ENCODE results near the gene LGR6. TPM values are rescaled to one million over a fixed set of nuclear protein-coding genes. Genes with fewer than 3 reads are reported as not detected.

LGR6 gene
- polyA plus RNA-seq, 1 donor from 2014 or later = not detected

GRCh38 chr1:202201971-202202370 lies 8.4 kb downstream of the LGR6 start:
- no peak for TF ChIP-seq POLR2AphosphoS5 (IDR thresholded peaks at IDR 0.05)
- TF ChIP-seq TAF1 (IDR thresholded peaks at IDR 0.05; ENCODE audit: low read depth) = no peak
- H3F3A ChIP-seq (ENCODE audit: insufficient read depth, low read length, poor library complexity, severe bottlenecking) = no peaks in the 10 kb centered on the region
- no peaks in the 10 kb centered on the region for H3K9me3 ChIP-seq (ENCODE audit: low read length)
- no peak overlapping the region for H3K4me3 ChIP-seq (ENCODE audit: low read length)
- H3K9me2 ChIP-seq (ENCODE audit: insufficient read depth, low read length) = no peaks in the 10 kb centered on the region
- no peak overlapping the region for H3K4me2 ChIP-seq (ENCODE audit: low read length)
- no peaks in the 10 kb centered on the region for H3K36me3 ChIP-seq (ENCODE audit: insufficient read depth, low read length)
- no peak overlapping the region for H3K27ac ChIP-seq (ENCODE audit: low read length)
- H3K27me3 ChIP-seq (ENCODE audit: insufficient read depth, low read depth, low read length) = no peaks in the 10 kb centered on the region
- no peak overlapping the region for H3K9ac ChIP-seq (ENCODE audit: low read length)
- no peaks in the 10 kb centered on the region for H3K79me2 ChIP-seq (replicated peaks; ENCODE audit: insufficient read depth, low read length)
- H4K20me1 ChIP-seq (ENCODE audit: insufficient read depth) = no peaks in the 10 kb centered on the region
- H2AFZ ChIP-seq (ENCODE audit: low read depth, low read length) = no peak overlapping the region

GRCh38 chr1:202202500-202203168 lies 9.0 kb downstream of the LGR6 start:
- Histone ChIP-seq H3K4me2 (ENCODE audit: low read length) (no peak overlapping the region), H2AFZ (ENCODE audit: low read depth, low read length) (no peak overlapping the region), H3K27ac (ENCODE audit: low read length) (no peak overlapping the region), H3K9me3 (ENCODE audit: low read length) (no peaks in the 10 kb centered on the region), H3K27me3 (ENCODE audit: insufficient read depth, low read depth, low read length) (no peaks in the 10 kb centered on the region), H3K9ac (ENCODE audit: low read length) (no peak overlapping the region), H3K9me2 (ENCODE audit: insufficient read depth, low read length) (no peaks in the 10 kb centered on the region), H3F3A (ENCODE audit: insufficient read depth, low read length, poor library complexity, severe bottlenecking) (no peaks in the 10 kb centered on the region), H3K4me3 (ENCODE audit: low read length) (no peak overlapping the region), H4K20me1 (ENCODE audit: insufficient read depth) (no peaks in the 10 kb centered on the region), H3K79me2 (replicated peaks; ENCODE audit: insufficient read depth, low read length) (no peaks in the 10 kb centered on the region), H3K36me3 (ENCODE audit: insufficient read depth, low read length) (no peaks in the 10 kb centered on the region)
- no peak for TF ChIP-seq POLR2AphosphoS5 (IDR thresholded peaks at IDR 0.05)
- no peak for TF ChIP-seq TAF1 (IDR thresholded peaks at IDR 0.05; ENCODE audit: low read depth)
- TF ChIP-seq, protein P1, sequence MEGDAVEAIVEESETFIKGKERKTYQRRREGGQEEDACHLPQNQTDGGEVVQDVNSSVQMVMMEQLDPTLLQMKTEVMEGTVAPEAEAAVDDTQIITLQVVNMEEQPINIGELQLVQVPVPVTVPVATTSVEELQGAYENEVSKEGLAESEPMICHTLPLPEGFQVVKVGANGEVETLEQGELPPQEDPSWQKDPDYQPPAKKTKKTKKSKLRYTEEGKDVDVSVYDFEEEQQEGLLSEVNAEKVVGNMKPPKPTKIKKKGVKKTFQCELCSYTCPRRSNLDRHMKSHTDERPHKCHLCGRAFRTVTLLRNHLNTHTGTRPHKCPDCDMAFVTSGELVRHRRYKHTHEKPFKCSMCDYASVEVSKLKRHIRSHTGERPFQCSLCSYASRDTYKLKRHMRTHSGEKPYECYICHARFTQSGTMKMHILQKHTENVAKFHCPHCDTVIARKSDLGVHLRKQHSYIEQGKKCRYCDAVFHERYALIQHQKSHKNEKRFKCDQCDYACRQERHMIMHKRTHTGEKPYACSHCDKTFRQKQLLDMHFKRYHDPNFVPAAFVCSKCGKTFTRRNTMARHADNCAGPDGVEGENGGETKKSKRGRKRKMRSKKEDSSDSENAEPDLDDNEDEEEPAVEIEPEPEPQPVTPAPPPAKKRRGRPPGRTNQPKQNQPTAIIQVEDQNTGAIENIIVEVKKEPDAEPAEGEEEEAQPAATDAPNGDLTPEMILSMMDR (IDR thresholded peaks at IDR 0.05; ENCODE audit: poor library complexity, severe bottlenecking) = no peak
- TF ChIP-seq, protein P2, sequence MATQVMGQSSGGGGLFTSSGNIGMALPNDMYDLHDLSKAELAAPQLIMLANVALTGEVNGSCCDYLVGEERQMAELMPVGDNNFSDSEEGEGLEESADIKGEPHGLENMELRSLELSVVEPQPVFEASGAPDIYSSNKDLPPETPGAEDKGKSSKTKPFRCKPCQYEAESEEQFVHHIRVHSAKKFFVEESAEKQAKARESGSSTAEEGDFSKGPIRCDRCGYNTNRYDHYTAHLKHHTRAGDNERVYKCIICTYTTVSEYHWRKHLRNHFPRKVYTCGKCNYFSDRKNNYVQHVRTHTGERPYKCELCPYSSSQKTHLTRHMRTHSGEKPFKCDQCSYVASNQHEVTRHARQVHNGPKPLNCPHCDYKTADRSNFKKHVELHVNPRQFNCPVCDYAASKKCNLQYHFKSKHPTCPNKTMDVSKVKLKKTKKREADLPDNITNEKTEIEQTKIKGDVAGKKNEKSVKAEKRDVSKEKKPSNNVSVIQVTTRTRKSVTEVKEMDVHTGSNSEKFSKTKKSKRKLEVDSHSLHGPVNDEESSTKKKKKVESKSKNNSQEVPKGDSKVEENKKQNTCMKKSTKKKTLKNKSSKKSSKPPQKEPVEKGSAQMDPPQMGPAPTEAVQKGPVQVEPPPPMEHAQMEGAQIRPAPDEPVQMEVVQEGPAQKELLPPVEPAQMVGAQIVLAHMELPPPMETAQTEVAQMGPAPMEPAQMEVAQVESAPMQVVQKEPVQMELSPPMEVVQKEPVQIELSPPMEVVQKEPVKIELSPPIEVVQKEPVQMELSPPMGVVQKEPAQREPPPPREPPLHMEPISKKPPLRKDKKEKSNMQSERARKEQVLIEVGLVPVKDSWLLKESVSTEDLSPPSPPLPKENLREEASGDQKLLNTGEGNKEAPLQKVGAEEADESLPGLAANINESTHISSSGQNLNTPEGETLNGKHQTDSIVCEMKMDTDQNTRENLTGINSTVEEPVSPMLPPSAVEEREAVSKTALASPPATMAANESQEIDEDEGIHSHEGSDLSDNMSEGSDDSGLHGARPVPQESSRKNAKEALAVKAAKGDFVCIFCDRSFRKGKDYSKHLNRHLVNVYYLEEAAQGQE (IDR thresholded peaks at IDR 0.05; ENCODE audit: borderline replicate concordance) = no peak
- TF ChIP-seq EZH2 (IDR thresholded peaks at IDR 0.05; ENCODE audit: borderline replicate concordance, insufficient read depth, low read length, poor library complexity, severe bottlenecking) = no peak
- TF ChIP-seq EP300 (conservative IDR thresholded peaks at IDR 0.05; ENCODE audit: poor library complexity, severe bottlenecking) = no peak
- TF ChIP-seq MXI1 (conservative IDR thresholded peaks at IDR 0.05; ENCODE audit: poor library complexity, severe bottlenecking) = no peak
- TF ChIP-seq SMC3 (conservative IDR thresholded peaks at IDR 0.05; ENCODE audit: poor library complexity) = no peak
- TF ChIP-seq RAD21 (conservative IDR thresholded peaks at IDR 0.05) = no peak
